Stimulated activated naive CD4-positive, alpha-beta T cell (primary cell): ENCODE data around the gene RPL39L.
A peak's percentile ranks its signal among the peaks of the same experiment; 100 is the strongest.
"Not testable (repeated sequence)": the region's sequence is repeated elsewhere in the genome, so short reads cannot be mapped to it uniquely, and the experiment has no call there.

Experiments
- DNase-seq, 6 experiments: peaks; one replicate each; lab custom pipeline; 2025; lab: John Stamatoyannopoulos, UW

The RPL39L gene

DNA sequence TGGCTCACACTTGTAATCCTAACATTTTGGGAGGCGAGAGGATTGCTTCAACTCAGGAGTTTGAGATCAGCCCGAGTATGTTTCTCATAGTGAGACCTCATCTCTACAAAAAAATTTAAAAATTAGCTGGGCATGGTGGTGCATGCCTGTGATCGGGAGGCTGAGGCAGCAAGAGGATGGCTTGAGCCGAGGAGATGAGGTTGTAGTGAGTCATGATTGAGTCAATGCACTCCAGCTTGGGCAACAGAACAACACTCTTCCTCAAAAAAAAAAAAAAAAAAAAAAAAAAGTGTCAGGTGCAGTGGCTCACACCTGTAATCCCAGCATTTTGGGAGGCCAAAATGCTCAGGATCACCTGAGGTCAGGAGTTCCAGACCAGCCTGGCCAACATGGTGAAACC, 2.4 kb downstream of the RPL39L start:
- no peak for DNase-seq

DNA sequence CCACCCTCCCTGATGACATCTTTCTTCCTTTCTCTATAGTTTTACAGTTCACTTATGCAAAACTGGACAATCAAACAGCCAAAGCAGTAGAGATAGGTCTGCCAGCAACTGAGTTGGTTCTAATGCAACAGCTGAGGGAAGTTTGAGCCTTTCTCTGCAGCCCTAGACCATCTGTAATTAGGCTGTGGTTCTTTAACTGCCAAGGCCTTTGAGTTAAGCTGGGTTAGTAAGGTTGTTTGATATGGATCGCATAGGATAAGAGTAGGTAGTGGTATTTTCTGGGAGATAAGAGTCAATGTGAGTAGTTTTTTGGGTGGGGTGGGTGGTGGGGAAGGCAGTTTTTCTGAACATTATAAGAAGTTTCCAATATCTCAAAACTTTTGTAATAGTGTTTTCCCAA, 3.0 kb downstream of the RPL39L start:
- no peak for DNase-seq

DNA sequence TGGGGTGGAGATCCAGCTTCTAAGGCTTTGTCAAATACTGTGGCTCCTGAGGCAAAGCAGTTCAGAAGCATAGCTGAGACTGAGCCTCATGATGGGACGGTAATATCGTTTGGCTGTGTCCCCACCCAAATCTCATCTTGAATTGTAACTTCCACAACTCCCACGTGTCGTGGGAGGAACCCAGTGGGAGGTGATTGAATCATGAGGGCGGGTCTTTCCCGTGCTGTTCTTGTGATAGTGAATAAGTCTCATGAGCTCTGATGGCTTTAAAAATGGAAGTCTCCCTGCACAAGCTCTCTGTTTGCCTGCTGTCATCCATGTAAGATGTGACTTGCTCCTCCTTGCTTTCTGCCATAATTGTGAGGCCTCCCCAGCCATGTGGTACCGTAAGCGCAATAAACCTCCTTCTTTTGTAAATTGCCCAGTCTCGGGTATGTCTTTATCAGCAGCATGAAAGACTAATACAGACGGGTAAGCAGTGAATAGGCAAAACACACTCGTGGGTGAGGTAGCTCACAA, 4.1 kb downstream of the RPL39L start:
- DNase-seq: not testable (repeated sequence)

GRCh38 chr3:187133181-187133580, 6.1 kb downstream of the RPL39L start:
- DNase-seq: not testable (repeated sequence)

DNA sequence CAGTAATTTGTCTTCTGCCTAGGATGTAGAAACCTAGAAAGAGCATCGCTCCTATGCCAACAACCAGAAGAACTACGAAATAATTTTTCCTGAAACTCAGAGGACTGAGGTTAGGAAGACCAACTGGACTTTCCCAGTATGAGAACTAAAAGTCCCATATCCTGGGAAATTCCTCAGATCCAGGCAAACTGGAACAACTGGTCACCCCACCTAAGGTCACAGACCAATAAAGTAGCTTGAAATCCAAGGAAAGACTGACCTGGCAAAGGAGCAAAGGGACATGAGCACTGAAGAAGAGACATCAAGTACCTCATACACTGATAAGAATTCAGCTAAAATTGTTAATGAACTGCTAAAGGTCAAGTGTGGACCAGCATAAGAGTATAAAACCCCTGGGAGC, 6.6 kb downstream of the RPL39L start:
- no peak for DNase-seq

DNA sequence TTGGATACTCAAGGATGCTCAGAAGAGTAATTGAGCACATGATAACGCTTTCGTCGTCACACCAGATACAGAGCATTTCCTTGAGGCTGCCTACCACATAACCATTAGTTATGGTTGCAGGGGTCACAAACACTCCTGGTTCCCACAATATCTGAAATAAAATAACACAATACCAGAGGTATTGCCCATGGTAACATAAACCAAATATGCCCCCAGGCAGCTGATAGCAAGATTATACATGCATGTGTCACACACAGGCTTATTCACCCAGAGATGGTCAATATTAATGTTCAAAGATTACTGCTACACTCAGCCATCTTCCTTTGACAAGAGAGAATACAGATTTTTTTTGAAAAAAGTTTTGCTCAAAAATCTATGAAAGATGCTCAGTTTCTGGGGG, 7.3 kb downstream of the RPL39L start:
- no peak for DNase-seq

- peak in 5 of 6 experiments; percentile 7 to 80 (median 75) for DNase-seq
These were observed 8.8 kb downstream of the RPL39L start for GRCh38 chr3:187130346-187131066.

DNA sequence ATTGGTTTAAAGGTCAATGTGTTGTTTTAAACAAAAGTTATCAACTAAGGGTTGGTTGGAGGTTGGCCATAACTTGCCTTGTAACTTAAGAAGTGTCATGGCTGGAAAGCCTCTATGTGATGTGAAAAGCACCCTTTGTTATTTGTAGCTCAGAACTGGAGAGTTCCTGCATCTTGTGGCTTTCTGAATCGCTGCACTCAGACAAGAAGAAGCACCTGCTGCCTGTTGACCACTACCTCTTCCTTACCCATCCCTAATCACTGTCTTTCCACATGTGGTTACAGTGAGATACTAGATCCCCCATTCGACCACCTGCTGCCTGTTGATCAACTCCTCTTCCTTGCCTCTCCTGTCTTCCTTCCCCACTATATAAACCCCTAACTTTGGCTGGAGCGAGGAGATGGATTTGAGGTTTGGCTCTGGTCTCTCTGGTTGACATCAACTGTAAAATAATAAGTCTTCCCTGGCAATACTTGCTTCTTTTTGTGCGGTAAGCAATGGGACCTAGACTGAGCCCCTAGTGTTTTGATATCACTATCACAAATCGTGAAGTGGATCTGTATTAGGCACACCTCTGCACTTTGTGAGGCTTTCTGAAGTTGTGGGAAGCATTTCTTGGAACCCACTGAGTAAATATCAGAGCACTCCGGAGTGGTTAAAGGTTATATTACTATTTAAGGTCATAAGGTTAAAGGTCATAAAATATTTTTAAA, 13.8 kb downstream of the RPL39L start:
- DNase-seq: no peak

- DNase-seq: no peak
These were observed 17.0 kb downstream of the RPL39L start for GRCh38 chr3:187122261-187122660.

DNA sequence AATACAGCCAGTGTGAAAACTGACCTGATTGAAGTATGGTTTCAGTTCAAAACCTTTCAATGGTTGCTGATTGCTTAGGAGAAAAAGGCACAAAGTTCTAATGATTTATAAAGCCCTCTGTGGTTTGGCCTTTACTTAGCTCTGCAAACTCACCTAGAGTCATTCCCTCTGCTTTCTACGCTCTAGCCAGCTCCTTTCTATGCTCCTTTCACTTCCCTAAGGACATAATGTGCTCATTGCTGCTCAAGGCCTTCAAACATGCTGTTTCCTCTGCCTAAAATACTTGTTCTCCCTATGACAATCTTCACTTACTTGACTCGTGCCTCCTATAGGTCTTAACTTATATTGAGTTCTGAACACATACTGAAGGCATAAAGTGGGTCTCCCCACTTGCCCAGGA, 19.0 kb downstream of the RPL39L start:
- no peak for DNase-seq

DNA sequence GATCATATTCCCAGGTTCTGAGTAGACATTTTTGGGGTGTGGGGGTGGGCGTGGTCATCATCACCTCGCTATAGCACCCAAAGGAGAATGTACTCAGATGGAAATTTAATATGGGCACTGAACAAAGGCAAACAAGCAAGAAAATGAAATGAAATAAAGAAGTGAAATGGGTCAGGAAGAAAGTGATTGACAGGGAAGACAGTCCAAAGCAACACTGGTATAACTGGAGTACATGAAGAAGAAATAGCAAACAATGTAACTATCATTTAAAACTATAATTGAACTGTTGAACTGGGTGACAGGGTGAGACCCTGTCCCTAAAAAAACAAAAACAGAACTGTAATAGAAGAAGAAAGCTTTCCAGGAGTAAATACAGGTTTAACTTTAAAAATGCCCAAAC, 24.8 kb downstream of the RPL39L start:
- no peak for DNase-seq

- peak in 2 of 6 experiments; percentile 53 to 58 for DNase-seq
These were observed 26.1 kb downstream of the RPL39L start for GRCh38 chr3:187112934-187113793.

DNA sequence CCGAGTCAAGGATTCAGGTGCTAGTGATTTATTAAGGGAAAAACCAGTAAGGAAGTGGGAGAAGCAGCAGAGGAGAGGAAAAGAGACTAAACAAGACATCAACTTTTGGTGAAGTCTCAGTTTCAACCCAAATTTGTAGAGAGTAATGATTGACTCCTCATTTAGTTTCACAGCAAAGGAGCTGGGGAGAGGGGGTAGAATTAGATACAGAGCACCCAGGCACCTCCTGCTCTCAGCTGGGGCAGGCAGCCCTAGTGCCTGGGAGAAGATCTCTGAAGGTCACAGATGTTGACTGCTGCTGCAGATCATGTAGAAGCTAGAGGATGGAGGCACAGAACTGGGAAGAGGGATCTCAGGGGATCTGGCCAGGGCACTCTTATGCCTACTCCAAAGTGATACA, 29.1 kb downstream of the RPL39L start:
- DNase-seq: no peak

DNA sequence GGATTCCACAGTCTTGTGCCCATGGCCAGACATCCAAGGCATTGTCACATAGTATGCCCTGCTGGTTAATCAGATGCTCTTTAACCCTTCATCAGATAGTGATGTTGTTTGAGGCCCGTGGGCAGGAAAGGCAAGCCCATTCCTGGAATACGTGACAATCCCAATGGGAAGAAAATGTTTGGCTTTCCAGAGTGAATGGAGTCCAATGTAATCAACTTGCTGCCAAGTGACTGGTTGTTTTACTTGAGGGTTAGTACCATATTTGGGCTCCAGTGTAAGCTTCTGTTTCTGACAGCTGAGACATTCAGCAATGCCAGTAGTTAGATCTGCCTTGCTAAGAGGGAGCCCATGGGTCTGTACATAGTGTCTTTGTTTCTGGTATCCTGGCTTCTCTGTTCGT, 31.3 kb downstream of the RPL39L start:
- no peak for DNase-seq

DNA sequence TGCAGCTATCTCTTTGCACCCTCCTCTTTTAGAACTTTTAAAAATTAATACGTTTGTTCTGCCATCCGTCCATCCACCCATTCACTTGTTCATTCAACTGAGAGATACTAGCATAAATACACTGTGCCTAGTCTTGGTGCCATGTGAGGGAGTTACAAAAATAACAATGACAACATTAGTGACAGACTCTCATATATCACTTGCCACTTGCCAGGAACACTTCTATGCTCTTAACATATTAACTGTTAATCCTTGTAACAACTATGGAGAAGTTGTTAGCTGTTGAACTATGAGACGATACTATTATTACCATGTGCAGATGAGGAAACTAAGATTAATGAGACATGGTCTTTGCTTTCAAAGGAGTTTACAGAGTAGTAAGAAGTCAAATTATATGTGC, 33.6 kb downstream of the RPL39L start:
- no peak for DNase-seq

DNA sequence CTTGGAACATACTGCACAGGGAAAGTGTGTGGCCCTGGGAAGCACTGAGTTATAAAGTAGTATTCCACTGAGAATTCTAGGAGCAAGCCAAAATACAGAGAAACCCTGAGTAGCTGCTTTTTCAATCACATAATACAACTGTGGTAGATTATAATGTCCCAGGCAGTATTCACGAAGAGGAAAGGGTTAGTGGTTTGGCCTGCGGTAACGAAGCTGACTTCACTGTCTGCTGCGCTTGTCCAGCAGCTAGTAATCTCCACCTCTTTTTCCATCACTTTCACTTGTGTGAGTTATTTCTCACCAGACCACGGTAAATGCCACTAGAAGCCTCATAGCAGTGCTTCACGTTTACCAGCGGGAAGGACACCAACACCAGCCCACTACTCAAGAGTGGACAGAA, 34.4 kb downstream of the RPL39L start:
- DNase-seq: no peak

DNA sequence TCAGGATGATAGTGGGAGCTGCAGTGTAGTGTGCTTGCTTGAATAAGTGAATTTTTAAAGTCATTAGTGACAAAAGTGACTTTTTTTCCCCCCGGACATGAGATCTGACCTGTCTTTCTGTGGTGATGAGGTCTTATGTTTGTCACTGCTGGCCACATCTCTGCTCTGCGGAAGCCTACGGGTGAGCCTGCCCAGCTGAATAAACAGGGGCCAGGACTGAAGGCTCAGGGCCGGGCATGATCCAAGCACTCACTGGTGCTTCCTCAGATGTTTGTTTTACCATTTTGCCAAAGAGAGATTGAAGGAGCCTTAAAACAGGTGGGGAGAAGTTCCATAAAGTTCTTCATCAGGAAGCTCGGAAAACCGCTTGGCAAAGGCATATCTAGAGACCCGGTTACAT, 35.0 kb downstream of the RPL39L start:
- DNase-seq: no peak

- no peak for DNase-seq
These were observed 36.0 kb downstream of the RPL39L start for GRCh38 chr3:187103251-187103650.

GRCh38 chr3:187102073-187102634, 37.1 kb downstream of the RPL39L start:
- DNase-seq: no peak

- peak in 5 of 6 experiments; percentile 11 to 47 (median 43) for DNase-seq
These were observed 37.9 kb downstream of the RPL39L start for GRCh38 chr3:187101184-187102072.

DNA sequence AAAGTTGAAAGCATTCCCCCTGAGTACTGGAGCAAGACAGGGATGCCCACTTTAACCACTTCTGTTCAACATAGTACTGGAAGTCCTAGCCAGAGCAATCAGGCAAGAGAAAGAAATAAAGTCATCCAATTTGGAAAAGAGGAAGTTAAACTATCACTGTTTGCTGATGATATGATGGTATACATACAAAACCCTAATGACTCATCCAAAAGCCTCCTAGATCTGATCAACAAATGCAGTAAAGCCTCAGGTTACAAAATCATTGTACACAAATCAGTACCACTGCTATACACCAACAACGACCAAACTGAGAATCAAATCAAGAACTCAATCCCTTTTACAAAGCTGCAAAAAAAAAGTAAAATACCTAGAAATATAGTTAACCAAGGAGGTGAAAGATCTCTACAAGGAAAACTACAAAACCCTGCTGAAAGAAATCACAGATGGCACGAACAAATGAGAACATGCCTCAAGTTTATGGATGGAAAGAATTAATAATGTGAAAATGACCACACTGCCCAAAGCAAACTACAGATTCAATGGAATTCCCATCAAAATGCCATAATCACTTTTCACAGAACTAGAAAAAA, 40.3 kb downstream of the RPL39L start:
- DNase-seq: no peak
